HG03039 (cell line): ENCODE measurements around the gene LIPT2.
A peak's percentile ranks its signal among the peaks of the same experiment; 100 is the strongest.

Source experiments
- ATAC-seq: cut with Tn5 transposase; IDR thresholded peaks from one replicate; pipeline ENCODE4 v1.9.1; 2021; ENCODE audit warnings: mild to moderate bottlenecking, moderate library complexity; ENCODE audit not compliant: unreplicated experiment

The LIPT2 gene

GRCh38 chr11:74466916-74467885, 26.3 kb downstream of the LIPT2 start, which contains the start of gene KCNE3:
TSS of gene KCNE3 (minus strand) at chr11:74467549. CDS start at chr11:74457563, 9,986 bp downstream.
- ATAC-seq: no peak

DNA sequence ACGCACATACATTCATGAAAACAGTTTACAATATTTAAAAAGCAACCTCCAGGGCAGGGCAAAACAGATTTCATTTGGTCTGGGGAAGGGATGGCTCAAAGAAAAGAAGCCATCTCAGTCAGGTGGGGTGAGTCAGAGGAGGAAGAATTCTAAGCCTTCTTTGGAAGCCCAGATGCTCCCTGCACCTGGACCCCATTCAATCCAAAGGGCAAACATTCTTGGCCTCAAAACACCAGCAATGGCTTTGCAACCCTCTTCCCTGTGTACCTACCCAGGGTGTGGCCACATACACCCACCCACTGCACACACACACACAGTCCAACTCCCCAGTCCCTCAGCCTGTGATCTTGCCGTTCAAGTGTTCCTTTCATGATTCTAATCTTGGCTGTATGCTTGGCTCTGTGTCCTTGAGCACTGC, 28.2 kb downstream of the LIPT2 start:
- no peak for ATAC-seq

GRCh38 chr11:74464746-74465145, 28.8 kb downstream of the LIPT2 start:
- ATAC-seq: no peak

DNA sequence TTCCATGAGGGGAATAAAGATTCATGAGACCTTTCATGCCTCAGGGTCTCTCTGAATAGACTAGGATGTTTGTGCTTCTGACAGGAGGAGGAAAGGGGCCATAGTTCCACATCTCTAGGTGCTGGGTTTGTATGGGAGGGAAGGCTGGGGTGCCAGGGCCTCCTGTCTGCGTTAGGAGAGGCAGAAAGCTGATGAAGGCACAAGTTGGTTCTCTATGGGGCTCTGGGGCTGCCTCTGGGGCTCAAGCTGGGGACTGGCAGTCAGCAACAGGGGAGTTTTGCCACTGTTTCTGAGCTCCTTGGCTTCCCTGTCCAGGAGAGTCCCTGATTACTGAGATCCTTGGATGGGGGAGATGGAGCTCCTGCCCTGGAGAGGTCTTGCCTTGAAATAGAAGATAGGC, 30.3 kb downstream of the LIPT2 start:
- ATAC-seq: no peak

GRCh38 chr11:74462631-74463030, 30.9 kb downstream of the LIPT2 start:
- ATAC-seq: no peak

DNA sequence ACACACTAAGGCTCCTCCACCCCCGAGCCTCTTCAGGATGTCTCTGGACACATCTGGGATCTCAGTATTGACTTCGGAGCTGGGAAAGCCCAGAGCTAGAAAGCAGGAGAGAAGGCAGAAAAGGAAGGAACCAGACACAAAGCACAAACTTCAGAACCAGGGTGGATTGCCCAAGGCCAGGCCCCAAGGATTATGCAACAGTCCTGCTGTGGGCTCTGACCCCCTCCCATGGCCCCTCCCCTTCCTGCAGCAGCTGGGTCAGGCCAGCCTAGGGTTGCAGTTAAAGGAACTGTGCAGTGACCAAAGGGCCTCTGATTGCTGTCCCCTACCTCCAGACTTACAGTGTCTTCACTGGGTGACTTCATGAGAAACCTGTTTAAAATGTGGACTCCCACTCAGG, 31.5 kb downstream of the LIPT2 start:
- no peak for ATAC-seq

DNA sequence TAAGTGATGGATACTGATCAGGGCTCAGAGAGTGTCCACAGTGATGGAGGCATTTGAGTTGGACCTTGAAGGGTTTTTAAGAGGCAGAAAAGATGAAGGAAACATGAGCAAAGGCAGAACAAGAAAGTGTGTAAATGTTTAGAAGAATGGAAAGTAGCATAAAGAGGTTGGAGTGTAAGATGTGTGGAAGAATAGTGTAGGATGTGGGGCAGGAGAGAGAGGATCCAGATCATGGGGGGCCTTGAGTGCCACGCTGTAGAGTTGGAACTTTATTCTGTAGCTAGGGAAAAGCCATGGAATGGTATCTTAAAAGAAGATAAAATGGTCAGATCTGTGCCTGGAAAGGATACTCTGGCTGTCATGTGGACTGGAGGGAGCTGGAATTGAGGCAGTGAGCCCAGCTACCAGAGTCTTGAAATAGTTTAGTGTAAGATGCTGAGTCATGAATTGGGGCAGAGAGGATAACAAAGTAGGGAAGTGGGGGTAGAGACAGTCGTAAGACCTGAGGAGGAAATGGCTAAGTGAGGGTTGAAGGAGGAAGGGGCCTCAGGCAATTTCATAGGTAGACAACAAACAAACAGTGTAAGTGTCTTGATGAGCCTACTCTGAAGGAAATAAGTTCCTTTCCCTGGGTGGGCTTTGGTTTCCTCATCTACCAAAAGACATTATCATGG, 32.9 kb downstream of the LIPT2 start:
- no peak for ATAC-seq

DNA sequence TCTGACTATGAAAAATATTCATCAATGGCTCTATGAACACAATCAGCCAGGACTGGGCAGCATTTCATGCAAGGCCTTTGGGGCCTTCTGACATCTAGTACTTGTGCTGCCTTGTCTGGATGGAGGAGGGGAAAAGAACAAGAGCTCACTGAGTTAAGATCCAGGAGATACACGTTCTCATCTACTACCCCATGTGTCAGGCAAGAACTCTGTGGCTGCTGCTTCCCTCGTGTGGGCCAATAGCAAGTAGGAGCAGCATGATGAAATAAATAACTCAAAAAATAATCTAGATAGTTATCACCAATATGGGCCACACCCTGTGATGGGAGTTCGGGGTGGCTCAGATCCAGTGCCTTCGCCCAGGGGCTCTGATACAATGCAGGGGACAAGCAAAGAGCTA, 33.5 kb downstream of the LIPT2 start:
- ATAC-seq: no peak

GRCh38 chr11:74459584-74459983, 33.9 kb downstream of the LIPT2 start:
- no peak for ATAC-seq

DNA sequence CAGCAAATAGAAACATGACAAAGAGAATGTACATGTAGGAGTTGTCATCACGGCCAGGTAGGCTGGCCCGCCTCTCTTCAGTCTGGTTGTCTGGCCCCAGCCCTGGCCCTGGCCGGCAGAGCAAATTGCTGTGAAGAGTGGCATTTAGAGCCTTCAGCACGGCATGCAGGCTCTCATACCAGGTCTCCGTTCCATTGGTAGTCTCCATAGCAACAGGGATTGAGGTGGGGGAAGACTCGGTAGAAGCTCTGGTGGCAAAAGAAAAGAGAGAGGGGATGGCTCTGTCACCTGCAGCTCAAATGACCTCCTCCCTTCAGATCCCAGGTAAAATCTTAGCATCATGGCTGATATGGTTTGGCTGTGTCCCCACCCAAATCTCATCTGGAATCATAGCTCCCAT, 36.2 kb downstream of the LIPT2 start:
- ATAC-seq: no peak

- ATAC-seq: no peak
Observed at GRCh38 chr11:74453373-74453975, 40.0 kb downstream of the LIPT2 start.

DNA sequence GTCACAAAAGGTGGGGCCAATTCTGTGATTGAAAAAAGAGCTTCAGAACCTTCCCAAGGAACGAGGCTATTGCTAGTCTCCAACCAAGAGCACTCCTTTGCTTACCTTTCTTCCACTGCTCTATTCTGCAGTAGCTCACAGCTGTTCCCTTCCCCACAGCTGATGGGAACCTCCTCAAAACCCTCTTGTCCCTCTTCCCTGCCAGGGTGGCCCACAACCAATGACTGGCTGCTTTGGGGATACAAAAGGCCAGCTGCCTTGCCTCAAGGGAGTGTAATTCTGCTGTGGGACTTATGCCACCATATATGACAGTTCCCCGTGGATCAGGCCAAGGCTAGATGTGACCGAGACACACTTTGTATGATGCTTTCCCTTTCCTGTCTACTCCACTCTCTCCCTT, 41.2 kb downstream of the LIPT2 start:
- no peak for ATAC-seq

GRCh38 chr11:74450318-74450717, 43.2 kb downstream of the LIPT2 start:
- ATAC-seq: no peak

GRCh38 chr11:74449369-74449931, 44.1 kb downstream of the LIPT2 start:
- ATAC-seq: peak; percentile 50

DNA sequence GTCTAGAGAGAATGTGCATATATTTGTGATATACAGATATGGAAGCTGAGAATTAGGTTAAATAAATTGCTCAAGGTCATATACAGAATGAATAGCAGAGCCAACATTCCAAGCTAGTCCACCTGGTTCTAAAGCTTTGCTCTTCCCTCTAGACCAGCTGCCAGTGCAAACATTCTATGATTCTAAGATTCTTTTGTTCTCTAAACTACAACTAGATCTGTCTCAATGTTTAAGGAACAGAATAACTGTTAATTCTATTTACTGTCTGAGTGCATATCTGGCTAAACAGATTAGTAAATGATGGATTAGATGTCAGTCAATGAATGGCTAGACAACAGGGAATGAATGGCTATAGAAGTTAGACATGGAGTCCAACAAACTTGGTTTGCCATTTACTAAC, 45.8 kb downstream of the LIPT2 start:
- no peak for ATAC-seq

GRCh38 chr11:74446532-74446938, 47.0 kb downstream of the LIPT2 start:
- no peak for ATAC-seq

DNA sequence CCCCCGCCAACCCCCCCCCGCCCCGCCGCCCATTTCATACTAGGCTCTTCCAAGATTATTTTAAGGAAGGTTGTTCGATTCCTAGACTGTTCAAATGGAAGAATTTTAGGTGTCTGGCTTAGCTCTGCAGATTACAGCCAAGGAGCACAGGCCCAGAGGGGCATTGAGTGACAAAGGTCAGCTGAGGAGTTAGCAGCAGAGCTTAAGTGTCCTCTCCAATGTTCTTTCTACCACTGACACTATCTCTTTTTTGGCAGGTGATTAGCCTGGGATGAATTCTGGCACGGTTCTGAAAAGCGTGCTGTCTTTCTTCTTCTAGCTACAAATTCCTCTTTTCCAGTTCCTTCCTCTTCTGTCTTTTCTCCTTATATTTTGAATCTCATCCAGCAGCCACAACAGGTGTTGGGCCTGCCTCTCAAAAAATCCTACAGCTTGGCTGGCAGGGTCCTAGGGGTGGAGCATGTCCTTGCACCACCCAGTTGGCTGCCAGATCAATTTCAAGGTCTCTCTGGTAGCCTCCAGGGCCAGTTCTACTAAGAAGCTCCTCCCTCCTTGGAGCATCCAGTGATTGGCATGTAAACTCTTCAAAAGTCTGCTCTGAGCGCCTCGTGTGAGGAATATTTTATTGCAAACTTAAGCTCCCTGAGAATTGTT, 49.2 kb downstream of the LIPT2 start:
- no peak for ATAC-seq

DNA sequence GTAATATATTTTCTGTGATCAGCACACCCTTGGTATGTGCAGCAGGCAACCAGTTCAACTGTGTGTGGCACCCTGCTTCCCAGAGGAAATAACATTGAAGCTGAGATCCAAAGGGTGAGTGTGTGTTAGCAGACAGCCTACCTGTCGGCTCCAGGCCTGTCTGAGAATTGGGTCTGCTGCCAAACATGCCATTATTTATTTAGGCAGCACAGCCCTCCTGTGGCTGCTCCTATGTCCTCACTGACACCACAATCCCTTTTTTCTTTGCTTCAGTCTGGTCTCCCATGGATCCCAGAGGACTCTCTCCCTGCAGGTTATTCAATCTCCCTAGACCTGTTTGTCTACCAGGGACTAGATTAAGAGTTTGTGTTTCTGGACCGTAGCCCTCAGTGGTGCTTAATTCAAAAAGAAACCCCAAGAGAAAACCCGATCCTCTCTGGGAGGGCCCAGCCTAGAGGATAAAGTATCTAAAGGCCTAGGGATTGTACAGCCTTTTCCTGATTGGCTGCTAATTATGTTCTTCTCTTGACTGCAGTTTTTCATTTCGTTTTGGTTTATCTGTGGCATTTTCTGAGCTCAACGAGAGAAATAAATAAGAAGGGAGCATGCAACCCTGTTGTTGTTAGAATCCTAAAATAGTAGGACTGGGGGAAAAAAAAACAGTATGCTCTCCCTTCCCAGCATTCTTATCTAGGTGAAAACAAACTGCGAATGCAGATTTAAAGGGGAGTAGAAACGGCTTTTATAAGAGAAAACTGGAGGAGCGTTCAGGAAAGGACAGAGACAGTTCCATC, 50.3 kb downstream of the LIPT2 start:
- ATAC-seq: no peak

- ATAC-seq: no peak
Observed at GRCh38 chr11:74442636-74443035, 50.9 kb downstream of the LIPT2 start.
